ENCODE results near the gene SNCAIP. TPM values are rescaled to one million over a fixed set of nuclear protein-coding genes. Genes with fewer than 3 reads are reported as not detected.
"Not testable (repeated sequence)": the region's sequence is repeated elsewhere in the genome, so short reads cannot be mapped to it uniquely, and the experiment has no call there.

The SNCAIP gene
- total RNA-seq, 1 experiment from 2014 or later, result 1.2 TPM

DNA sequence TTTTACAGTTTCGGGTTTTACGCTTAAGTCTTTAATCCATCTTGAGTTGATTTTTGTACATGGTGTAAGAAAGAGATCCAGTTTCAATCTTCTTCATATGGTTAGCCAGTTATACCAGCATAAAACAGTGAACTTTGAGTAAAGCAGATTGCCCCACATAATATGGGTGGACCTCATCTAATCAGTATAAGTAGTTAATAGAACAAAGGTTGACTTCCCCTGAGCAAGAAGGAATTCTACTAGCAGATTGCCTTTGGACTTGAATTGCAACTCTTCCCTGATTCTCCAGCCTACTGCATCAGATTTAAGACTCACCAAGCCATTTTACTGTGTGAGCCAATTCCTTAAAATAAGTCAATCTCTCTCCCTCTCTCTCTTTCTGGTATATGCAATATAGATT, 173.2 kb downstream of the SNCAIP start:
- POLR2A ChIA-PET, result no interaction called here
- Histone ChIP-seq H3K36me3 (ENCODE audit: control insufficient read depth, insufficient read depth, low read length) (no peaks in the 10 kb centered on the region), H3K27me3 (replicated peaks; ENCODE audit: control insufficient read depth, insufficient read depth, low read length) (no peaks in the 10 kb centered on the region), H3K4me1 (peaks cover 25% of the 10 kb centered on the region), H3K9me3 (no peaks in the 10 kb centered on the region), H3K4me3 (ENCODE audit: low read depth, low read length) (no peak overlapping the region)
- CTCF ChIA-PET, result no interaction called here
- BruUV-seq (replicated peaks), result no TSS peak
- peaks cover 10% of the 10 kb centered on the region for H3K9me3 Mint-ChIP-seq (ENCODE audit: unreplicated experiment)
- DNase-seq, result no peak
- H3K4me3 Mint-ChIP-seq (ENCODE audit: unreplicated experiment), result no peak overlapping the region
- TF ChIP-seq, protein P1, sequence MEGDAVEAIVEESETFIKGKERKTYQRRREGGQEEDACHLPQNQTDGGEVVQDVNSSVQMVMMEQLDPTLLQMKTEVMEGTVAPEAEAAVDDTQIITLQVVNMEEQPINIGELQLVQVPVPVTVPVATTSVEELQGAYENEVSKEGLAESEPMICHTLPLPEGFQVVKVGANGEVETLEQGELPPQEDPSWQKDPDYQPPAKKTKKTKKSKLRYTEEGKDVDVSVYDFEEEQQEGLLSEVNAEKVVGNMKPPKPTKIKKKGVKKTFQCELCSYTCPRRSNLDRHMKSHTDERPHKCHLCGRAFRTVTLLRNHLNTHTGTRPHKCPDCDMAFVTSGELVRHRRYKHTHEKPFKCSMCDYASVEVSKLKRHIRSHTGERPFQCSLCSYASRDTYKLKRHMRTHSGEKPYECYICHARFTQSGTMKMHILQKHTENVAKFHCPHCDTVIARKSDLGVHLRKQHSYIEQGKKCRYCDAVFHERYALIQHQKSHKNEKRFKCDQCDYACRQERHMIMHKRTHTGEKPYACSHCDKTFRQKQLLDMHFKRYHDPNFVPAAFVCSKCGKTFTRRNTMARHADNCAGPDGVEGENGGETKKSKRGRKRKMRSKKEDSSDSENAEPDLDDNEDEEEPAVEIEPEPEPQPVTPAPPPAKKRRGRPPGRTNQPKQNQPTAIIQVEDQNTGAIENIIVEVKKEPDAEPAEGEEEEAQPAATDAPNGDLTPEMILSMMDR (IDR thresholded peaks at IDR 0.05; ENCODE audit: insufficient read depth in 1 of 2, low read depth in 1 of 2, low read length in 1 of 2, severe bottlenecking in 1 of 2, unreplicated experiment in 1 of 2), result no peak
- no peak overlapping the region for H3K27ac Mint-ChIP-seq (ENCODE audit: unreplicated experiment)
- intact Hi-C loops (cut with micrococcal nuclease; ENCODE audit: unreplicated experiment), result no loop called here
- no peaks in the 10 kb centered on the region for H3K27me3 Mint-ChIP-seq (ENCODE audit: insufficient read depth, unreplicated experiment)
- peaks cover 3% of the 10 kb centered on the region for H3K4me1 Mint-ChIP-seq (ENCODE audit: low read depth, unreplicated experiment)
- H3K36me3 Mint-ChIP-seq (ENCODE audit: insufficient read depth, unreplicated experiment), result no peaks in the 10 kb centered on the region

- DNase-seq; intact Hi-C loops (cut with micrococcal nuclease; ENCODE audit: unreplicated experiment); H3K9me3 ChIP-seq; BruUV-seq (replicated peaks); H3K27me3 Mint-ChIP-seq (ENCODE audit: insufficient read depth, unreplicated experiment); POLR2A ChIA-PET; CTCF ChIA-PET; H3K27ac Mint-ChIP-seq (ENCODE audit: unreplicated experiment); H3K4me1 Mint-ChIP-seq (ENCODE audit: low read depth, unreplicated experiment); H3K4me3 ChIP-seq (ENCODE audit: low read depth, low read length); H3K27me3 ChIP-seq (replicated peaks; ENCODE audit: control insufficient read depth, insufficient read depth, low read length); H3K9me3 Mint-ChIP-seq (ENCODE audit: unreplicated experiment); H3K4me3 Mint-ChIP-seq (ENCODE audit: unreplicated experiment); H3K36me3 ChIP-seq (ENCODE audit: control insufficient read depth, insufficient read depth, low read length); H3K36me3 Mint-ChIP-seq (ENCODE audit: insufficient read depth, unreplicated experiment): not testable (repeated sequence)
- H3K4me1 ChIP-seq, result peaks cover 11% of the 10 kb centered on the region; the same call in 1 of the 2 replicates
These were observed 174.6 kb downstream of the SNCAIP start for GRCh38 chr5:122486616-122487015.

DNA sequence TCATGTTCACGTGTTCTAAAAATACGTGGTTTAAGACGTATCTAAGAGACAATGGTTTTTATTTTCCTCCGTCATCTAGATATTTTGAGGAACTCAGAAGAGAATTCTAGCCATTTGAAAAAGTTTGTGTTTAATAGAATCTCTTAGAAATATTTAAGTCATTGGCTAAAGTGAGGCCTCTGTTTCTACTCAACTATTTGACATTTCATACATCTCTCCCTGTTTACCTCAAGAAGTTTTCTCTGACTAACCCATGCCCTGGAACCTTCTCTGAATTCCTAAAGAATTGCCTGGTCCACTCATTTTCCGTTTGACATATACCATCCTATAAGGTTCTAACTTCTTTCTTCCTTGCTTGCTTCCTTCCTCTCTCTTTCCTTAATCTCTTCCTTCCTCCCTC, 178.7 kb downstream of the SNCAIP start:
- intact Hi-C loops (cut with micrococcal nuclease; ENCODE audit: unreplicated experiment), result loop anchor here (10.0 kb wide), 1 partner anchor 176 kb away; the partner anchor contains the start of gene SNCAIP
- TF ChIP-seq, protein P1 (IDR thresholded peaks at IDR 0.05; ENCODE audit: insufficient read depth in 1 of 2, low read depth in 1 of 2, low read length in 1 of 2, severe bottlenecking in 1 of 2, unreplicated experiment in 1 of 2), result no peak
- no peaks in the 10 kb centered on the region for H3K4me1 Mint-ChIP-seq (ENCODE audit: low read depth, unreplicated experiment)
- Histone ChIP-seq H3K4me3 (ENCODE audit: low read depth, low read length) (no peak overlapping the region), H3K9me3 (no peaks in the 10 kb centered on the region), H3K36me3 (ENCODE audit: control insufficient read depth, insufficient read depth, low read length) (no peaks in the 10 kb centered on the region), H3K27me3 (replicated peaks; ENCODE audit: control insufficient read depth, insufficient read depth, low read length) (no peaks in the 10 kb centered on the region), H3K4me1 (0 out of 2 replicates have a peak, but pooled peaks cover 4% of the 10 kb centered on the region)
- no peaks in the 10 kb centered on the region for H3K36me3 Mint-ChIP-seq (ENCODE audit: insufficient read depth, unreplicated experiment)
- H3K9me3 Mint-ChIP-seq (ENCODE audit: unreplicated experiment), result peaks cover 10% of the 10 kb centered on the region
- BruUV-seq (replicated peaks), result no TSS peak
- H3K4me3 Mint-ChIP-seq (ENCODE audit: unreplicated experiment), result no peak overlapping the region
- H3K27me3 Mint-ChIP-seq (ENCODE audit: insufficient read depth, unreplicated experiment), result no peaks in the 10 kb centered on the region
- ChIA-PET POLR2A (no interaction called here), CTCF (no interaction called here)
- no peak for DNase-seq
- no peak overlapping the region for H3K27ac Mint-ChIP-seq (ENCODE audit: unreplicated experiment)

GRCh38 chr5:122492675-122493074, 180.6 kb downstream of the SNCAIP start:
- POLR2A ChIA-PET, result no interaction called here
- CTCF ChIA-PET, result no interaction called here
- Histone ChIP-seq H3K36me3 (ENCODE audit: control insufficient read depth, insufficient read depth, low read length) (no peaks in the 10 kb centered on the region), H3K9me3 (no peaks in the 10 kb centered on the region), H3K4me1 (no peaks in the 10 kb centered on the region), H3K4me3 (ENCODE audit: low read depth, low read length) (no peak overlapping the region), H3K27me3 (replicated peaks; ENCODE audit: control insufficient read depth, insufficient read depth, low read length) (no peaks in the 10 kb centered on the region)
- Mint-ChIP-seq H3K4me3 (ENCODE audit: unreplicated experiment) (no peak overlapping the region), H3K4me1 (ENCODE audit: low read depth, unreplicated experiment) (no peaks in the 10 kb centered on the region), H3K27ac (ENCODE audit: unreplicated experiment) (no peak overlapping the region), H3K36me3 (ENCODE audit: insufficient read depth, unreplicated experiment) (no peaks in the 10 kb centered on the region), H3K27me3 (ENCODE audit: insufficient read depth, unreplicated experiment) (no peaks in the 10 kb centered on the region), H3K9me3 (ENCODE audit: unreplicated experiment) (peaks cover 10% of the 10 kb centered on the region)
- TF ChIP-seq, protein P1 (IDR thresholded peaks at IDR 0.05; ENCODE audit: insufficient read depth in 1 of 2, low read depth in 1 of 2, low read length in 1 of 2, severe bottlenecking in 1 of 2, unreplicated experiment in 1 of 2), result no peak
- BruUV-seq (replicated peaks), result no TSS peak
- intact Hi-C loops (cut with micrococcal nuclease; ENCODE audit: unreplicated experiment), result loop anchor here (10.0 kb wide), 1 partner anchor 178 kb away; the partner anchor contains the start of gene SNCAIP
- no peak for DNase-seq

All from Caco-2 (cell line).